GM18507 (cell line): ENCODE results near the gene CX3CR1.
"Not testable (repeated sequence)": the region's sequence is repeated elsewhere in the genome, so short reads cannot be mapped to it uniquely, and the experiment has no call there.

Experiments
- DNase-seq: peaks from one replicate; pipeline ENCODE4 v3.0.0; 2011; ENCODE audit warnings: low read depth; ENCODE audit not compliant: insufficient read length; ENCODE audit errors: extremely low spot score
- FAIRE-seq: peaks from 2 replicates; lab custom pipeline; 2011; peaks lifted over from hg19 to GRCh38; lab: Jason Lieb, UNC

Gene CX3CR1

GRCh38 chr3:39232859-39233258 lies 47.0 kb downstream of the CX3CR1 start:
- FAIRE-seq (no peak), DNase-seq (no peak)

GRCh38 chr3:39230453-39230852 lies 49.4 kb downstream of the CX3CR1 start:
- FAIRE-seq (no peak), DNase-seq (no peak)

GRCh38 chr3:39228496-39228895 lies 51.3 kb downstream of the CX3CR1 start:
- DNase-seq (no peak), FAIRE-seq (no peak)

GRCh38 chr3:39227596-39227995 lies 52.2 kb downstream of the CX3CR1 start:
- FAIRE-seq, DNase-seq: not testable (repeated sequence)

GRCh38 chr3:39226106-39226741 lies 53.6 kb downstream of the CX3CR1 start:
- DNase-seq (no peak), FAIRE-seq (no peak)

GRCh38 chr3:39224288-39224687 lies 55.5 kb downstream of the CX3CR1 start:
- FAIRE-seq, result no peak
- no peak for DNase-seq

- no peak for DNase-seq
- FAIRE-seq, result no peak
These were observed 56.9 kb downstream of the CX3CR1 start for GRCh38 chr3:39222939-39223338.

- FAIRE-seq (no peak), DNase-seq (no peak)
These were observed 57.4 kb downstream of the CX3CR1 start for GRCh38 chr3:39222462-39222861.

- DNase-seq (no peak), FAIRE-seq (peak; percentile 45)
These were observed 58.7 kb downstream of the CX3CR1 start for GRCh38 chr3:39221141-39221530.

GRCh38 chr3:39220407-39221140 lies 59.3 kb downstream of the CX3CR1 start:
- DNase-seq, result no peak

GRCh38 chr3:39219702-39220101 lies 60.1 kb downstream of the CX3CR1 start:
- DNase-seq (no peak), FAIRE-seq (no peak)

More at GRCh38 chr3:39220407-39221140, 59.3 kb downstream of the CX3CR1 start:
- FAIRE-seq, result peak; percentile 50

- FAIRE-seq (peak; percentile 93), DNase-seq (peak; percentile 56)
These were observed 63.6 kb downstream of the CX3CR1 start for GRCh38 chr3:39216176-39216790.

GRCh38 chr3:39213613-39214012 lies 66.2 kb downstream of the CX3CR1 start:
- FAIRE-seq (no peak), DNase-seq (no peak)
